RWPE2 (cell line): Measurements from ENCODE around the gene TOM1L2.

ENCODE experiments used
- ATAC-seq: fragments of 200-7000 bp; cut with Tn5 transposase; 3 replicates; pipeline ENCODE4 v1.9.1; 2021; ENCODE audit warnings: low read depth
- DNase-seq: peaks from one replicate; pipeline ENCODE4 v3.0.0-alpha.2; 2020; ENCODE audit warnings: low spot score
- H3K27ac ChIP-seq: fragments of 450-650 bp; 2 replicates; pipeline ENCODE4 v1.5.1; 2017; ENCODE audit warnings: mild to moderate bottlenecking; ENCODE audit not compliant: poor library complexity, severe bottlenecking
- H3K27me3 ChIP-seq: fragments of 250-450 bp; sonication (Bioruptor Pico); 2 replicates; pipeline ENCODE4 v1.5.1; 2021; ENCODE audit warnings: mild to moderate bottlenecking, moderate library complexity; ENCODE audit not compliant: insufficient read depth, poor library complexity, severe bottlenecking
- H3K36me3 ChIP-seq: fragments of 250-450 bp; sonication (Bioruptor Pico); 2 replicates; pipeline ENCODE4 v1.5.1; 2020; ENCODE audit warnings: low read depth, mild to moderate bottlenecking, moderate library complexity
- H3K4me1 ChIP-seq: fragments of 250-450 bp; sonication (Bioruptor Pico); 2 replicates; pipeline ENCODE4 v1.5.1; 2021; ENCODE audit warnings: mild to moderate bottlenecking, moderate library complexity; ENCODE audit not compliant: insufficient read depth, poor library complexity, severe bottlenecking
- H3K4me3 ChIP-seq: fragments of 250-450 bp; sonication (Bioruptor Pico); 2 replicates; pipeline ENCODE4 v1.5.1; 2021; ENCODE audit warnings: mild to moderate bottlenecking, moderate library complexity; ENCODE audit not compliant: severe bottlenecking
- H3K9me3 ChIP-seq: fragments of 250-450 bp; sonication (Bioruptor Pico); 2 replicates; pipeline ENCODE4 v1.5.1; 2021; ENCODE audit warnings: mild to moderate bottlenecking, moderate library complexity; ENCODE audit not compliant: severe bottlenecking
- TF ChIP-seq, protein P1 (sequence below): fragments of 450-650 bp; IDR thresholded peaks from one replicate; pipeline ENCODE4 v1.5.1; 2017; ENCODE audit warnings: mild to moderate bottlenecking, moderate library complexity; ENCODE audit not compliant: poor library complexity, severe bottlenecking

TOM1L2 gene

DNA sequence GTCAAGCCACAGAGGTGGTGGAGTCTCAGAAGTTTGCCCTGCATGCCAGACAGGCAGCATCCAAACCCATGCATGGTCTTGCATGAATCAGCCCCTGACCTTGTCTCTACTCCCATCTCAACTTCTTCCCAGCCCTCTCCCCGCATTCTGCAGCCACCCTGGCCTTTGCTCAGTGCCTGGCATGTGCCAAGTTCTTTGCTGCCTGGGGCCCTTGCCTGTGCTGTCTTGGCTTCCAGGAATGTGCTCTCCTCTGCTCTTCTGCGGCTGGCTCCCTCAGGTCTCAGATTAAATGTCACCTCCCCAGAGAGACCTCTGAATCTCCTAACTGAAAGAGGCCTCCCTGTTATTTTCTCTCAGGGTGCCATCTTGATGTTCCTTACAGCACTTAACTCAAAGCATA is 18.1 kb upstream of the TOM1L2 start:
- H3K4me3 ChIP-seq = no peak overlapping the region
- ATAC-seq (peak; percentile 16; the same call in 1 of the 3 replicates), DNase-seq (no peak)
- H3K27ac ChIP-seq = peak overlapping the region; percentile 79
- no peaks in the 10 kb centered on the region for H3K27me3 ChIP-seq
- no peaks in the 10 kb centered on the region for H3K36me3 ChIP-seq
- H3K9me3 ChIP-seq = no peaks in the 10 kb centered on the region
- TF ChIP-seq, protein P1, sequence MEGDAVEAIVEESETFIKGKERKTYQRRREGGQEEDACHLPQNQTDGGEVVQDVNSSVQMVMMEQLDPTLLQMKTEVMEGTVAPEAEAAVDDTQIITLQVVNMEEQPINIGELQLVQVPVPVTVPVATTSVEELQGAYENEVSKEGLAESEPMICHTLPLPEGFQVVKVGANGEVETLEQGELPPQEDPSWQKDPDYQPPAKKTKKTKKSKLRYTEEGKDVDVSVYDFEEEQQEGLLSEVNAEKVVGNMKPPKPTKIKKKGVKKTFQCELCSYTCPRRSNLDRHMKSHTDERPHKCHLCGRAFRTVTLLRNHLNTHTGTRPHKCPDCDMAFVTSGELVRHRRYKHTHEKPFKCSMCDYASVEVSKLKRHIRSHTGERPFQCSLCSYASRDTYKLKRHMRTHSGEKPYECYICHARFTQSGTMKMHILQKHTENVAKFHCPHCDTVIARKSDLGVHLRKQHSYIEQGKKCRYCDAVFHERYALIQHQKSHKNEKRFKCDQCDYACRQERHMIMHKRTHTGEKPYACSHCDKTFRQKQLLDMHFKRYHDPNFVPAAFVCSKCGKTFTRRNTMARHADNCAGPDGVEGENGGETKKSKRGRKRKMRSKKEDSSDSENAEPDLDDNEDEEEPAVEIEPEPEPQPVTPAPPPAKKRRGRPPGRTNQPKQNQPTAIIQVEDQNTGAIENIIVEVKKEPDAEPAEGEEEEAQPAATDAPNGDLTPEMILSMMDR = no peak
- peaks cover 18% of the 10 kb centered on the region for H3K4me1 ChIP-seq

DNA sequence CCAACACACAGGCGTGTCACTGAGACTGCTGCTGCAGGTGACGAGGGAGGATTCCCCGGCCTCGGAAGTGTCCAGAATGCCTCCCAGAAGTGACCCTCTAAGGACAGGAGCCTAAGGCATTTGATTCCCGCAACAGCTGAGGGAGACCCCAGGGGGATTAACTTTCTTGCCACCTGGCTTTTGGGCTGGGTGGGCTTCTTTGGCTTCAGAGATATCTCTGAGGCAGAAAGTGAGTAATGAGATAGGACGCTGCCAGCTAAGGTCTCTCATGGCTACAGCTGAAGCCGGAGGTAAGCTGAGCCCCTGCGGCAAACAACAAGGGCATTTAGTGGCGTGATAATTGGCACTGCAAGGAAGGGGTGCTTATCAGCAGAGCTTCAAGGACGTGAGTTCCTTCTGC is 17.4 kb upstream of the TOM1L2 start:
- no peak for DNase-seq
- no peaks in the 10 kb centered on the region for H3K9me3 ChIP-seq
- no peaks in the 10 kb centered on the region for H3K27me3 ChIP-seq
- no peak overlapping the region for H3K4me3 ChIP-seq
- H3K4me1 ChIP-seq = peaks cover 18% of the 10 kb centered on the region
- no peaks in the 10 kb centered on the region for H3K36me3 ChIP-seq
- peak overlapping the region; percentile 79 for H3K27ac ChIP-seq
- ATAC-seq = no peak
- TF ChIP-seq, protein P1 = no peak

DNA sequence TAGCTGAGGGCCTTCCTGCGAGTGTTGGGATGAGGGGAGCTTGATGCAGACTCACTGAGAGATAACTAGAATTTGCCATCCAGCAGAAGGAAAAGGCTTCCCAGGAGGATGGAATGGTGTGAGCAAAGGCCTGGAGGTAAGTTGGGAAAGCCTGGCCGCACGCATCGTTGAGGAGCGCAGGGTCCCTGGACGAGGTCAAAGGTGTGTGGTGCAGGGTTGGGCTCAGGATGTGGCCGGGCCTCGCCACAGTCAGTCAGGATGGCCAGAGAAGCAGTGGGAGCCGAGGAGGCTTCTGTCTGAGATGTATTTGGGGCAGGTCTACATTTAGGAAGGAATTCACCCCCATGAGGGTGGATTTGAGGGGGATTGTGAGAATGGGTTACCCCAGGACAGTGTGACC is 16.9 kb upstream of the TOM1L2 start:
- no peaks in the 10 kb centered on the region for H3K27me3 ChIP-seq
- H3K4me1 ChIP-seq = peaks cover 18% of the 10 kb centered on the region
- H3K4me3 ChIP-seq = no peak overlapping the region
- TF ChIP-seq, protein P1 = no peak
- ATAC-seq (no peak), DNase-seq (no peak)
- no peaks in the 10 kb centered on the region for H3K36me3 ChIP-seq
- no peaks in the 10 kb centered on the region for H3K9me3 ChIP-seq
- no peak overlapping the region for H3K27ac ChIP-seq

- H3K4me1 ChIP-seq = peaks cover 18% of the 10 kb centered on the region
- DNase-seq = no peak
- no peak overlapping the region for H3K4me3 ChIP-seq
- H3K27ac ChIP-seq = no peak overlapping the region
- no peaks in the 10 kb centered on the region for H3K27me3 ChIP-seq
- H3K9me3 ChIP-seq = no peaks in the 10 kb centered on the region
- ATAC-seq = no peak
- no peaks in the 10 kb centered on the region for H3K36me3 ChIP-seq
- TF ChIP-seq, protein P1 = no peak
Measured at GRCh38 chr17:17988427-17988945, 16.3 kb upstream of the TOM1L2 start.

GRCh38 chr17:17987901-17988300 is 15.7 kb upstream of the TOM1L2 start:
- TF ChIP-seq, protein P1 = no peak
- no peaks in the 10 kb centered on the region for H3K9me3 ChIP-seq
- DNase-seq = no peak
- no peaks in the 10 kb centered on the region for H3K27me3 ChIP-seq
- no peak overlapping the region for H3K4me3 ChIP-seq
- no peaks in the 10 kb centered on the region for H3K36me3 ChIP-seq
- no peak overlapping the region for H3K27ac ChIP-seq
- no peak for ATAC-seq
- H3K4me1 ChIP-seq = peaks cover 18% of the 10 kb centered on the region
